ENCODE data around the gene APOL1.

APOL1 gene

DNA sequence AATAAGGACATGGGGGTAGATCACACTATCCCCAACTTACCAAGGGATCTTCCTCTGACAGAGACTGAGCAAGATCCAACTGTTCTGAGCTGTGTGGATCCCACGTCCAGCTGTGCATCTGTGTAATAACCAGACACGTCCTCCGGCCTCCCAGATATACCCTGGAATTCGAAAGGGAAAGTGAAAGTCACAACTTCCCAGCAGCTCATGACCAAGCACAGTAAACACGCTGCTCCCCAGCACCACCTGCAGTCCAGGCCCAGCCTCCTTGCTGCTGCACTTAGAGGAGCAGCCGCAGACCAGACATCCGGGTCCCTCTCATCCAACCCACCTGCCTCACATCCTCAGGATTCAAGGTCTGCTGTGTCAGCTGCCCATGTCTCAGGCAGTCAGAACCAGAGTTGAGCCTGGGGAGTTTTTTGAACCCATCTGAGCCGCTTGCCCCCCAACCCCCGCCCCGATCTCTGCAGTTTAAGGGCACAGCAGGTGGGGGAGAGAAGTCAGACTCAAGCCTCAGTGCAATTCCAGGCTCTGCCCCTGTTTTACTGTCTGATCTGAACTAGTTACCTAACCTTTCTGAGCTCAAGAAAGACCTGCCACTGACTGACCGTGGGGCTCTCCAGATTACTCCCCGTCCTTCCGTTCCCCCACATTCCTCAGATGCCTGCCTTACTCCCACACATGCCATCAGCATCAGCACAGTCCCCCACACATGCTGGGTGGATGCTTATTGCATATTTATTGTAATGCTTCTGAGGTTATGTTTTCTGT is 13.3 kb upstream of the APOL1 start, which contains the start of gene APOL2:
Gene APOL2, minus strand, starts transcription at position 127 of the 771 bp plus-strand sequence. CDS start 6,365 bp downstream, outside the sequence.
- H3K9ac ChIP-seq (ENCODE audit: low read length): peak within 1 kb of the TSS; percentile 97
- peak within 1 kb of the TSS; percentile 83 for H3K27ac ChIP-seq (ENCODE audit: low read depth, low read length, poor library complexity, severe bottlenecking)
- H4K20me1 ChIP-seq (ENCODE audit: insufficient read depth, low read length): no peaks in the 10 kb centered on the region
- peak within 1 kb of the TSS; percentile 97 for H3K4me2 ChIP-seq (ENCODE audit: low read length)
- peaks cover 18% of the 10 kb centered on the region for H3K36me3 ChIP-seq (ENCODE audit: insufficient read depth, low read length)
- H3K79me2 ChIP-seq (ENCODE audit: insufficient read depth, low read length): peaks cover 12% of the 10 kb centered on the region; the same call in 1 of the 2 replicates
- H3K27me3 ChIP-seq (ENCODE audit: insufficient read depth, low read length): no peaks in the 10 kb centered on the region
- H2AFZ ChIP-seq (ENCODE audit: low read length): peak within 1 kb of the TSS; percentile 90
- H3K4me3 ChIP-seq (ENCODE audit: low read depth, low read length, poor library complexity, severe bottlenecking): peak within 1 kb of the TSS; percentile 98
- peaks cover 27% of the 10 kb centered on the region for H3K4me1 ChIP-seq (ENCODE audit: insufficient read depth, low read length, severe bottlenecking)
- H3K9me2 ChIP-seq (ENCODE audit: low read depth, low read length): no peaks in the 10 kb centered on the region
- no peaks in the 10 kb centered on the region for H3F3A ChIP-seq (ENCODE audit: insufficient read depth, low read length)
- TF ChIP-seq, protein P1, sequence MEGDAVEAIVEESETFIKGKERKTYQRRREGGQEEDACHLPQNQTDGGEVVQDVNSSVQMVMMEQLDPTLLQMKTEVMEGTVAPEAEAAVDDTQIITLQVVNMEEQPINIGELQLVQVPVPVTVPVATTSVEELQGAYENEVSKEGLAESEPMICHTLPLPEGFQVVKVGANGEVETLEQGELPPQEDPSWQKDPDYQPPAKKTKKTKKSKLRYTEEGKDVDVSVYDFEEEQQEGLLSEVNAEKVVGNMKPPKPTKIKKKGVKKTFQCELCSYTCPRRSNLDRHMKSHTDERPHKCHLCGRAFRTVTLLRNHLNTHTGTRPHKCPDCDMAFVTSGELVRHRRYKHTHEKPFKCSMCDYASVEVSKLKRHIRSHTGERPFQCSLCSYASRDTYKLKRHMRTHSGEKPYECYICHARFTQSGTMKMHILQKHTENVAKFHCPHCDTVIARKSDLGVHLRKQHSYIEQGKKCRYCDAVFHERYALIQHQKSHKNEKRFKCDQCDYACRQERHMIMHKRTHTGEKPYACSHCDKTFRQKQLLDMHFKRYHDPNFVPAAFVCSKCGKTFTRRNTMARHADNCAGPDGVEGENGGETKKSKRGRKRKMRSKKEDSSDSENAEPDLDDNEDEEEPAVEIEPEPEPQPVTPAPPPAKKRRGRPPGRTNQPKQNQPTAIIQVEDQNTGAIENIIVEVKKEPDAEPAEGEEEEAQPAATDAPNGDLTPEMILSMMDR (IDR thresholded peaks at IDR 0.05; ENCODE audit: low read length): peak; percentile 71
- TF ChIP-seq EZH2 (IDR thresholded peaks at IDR 0.05; ENCODE audit: borderline replicate concordance, low read length): no peak
- no peaks in the 10 kb centered on the region for H3K9me3 ChIP-seq (ENCODE audit: low read length)

DNA sequence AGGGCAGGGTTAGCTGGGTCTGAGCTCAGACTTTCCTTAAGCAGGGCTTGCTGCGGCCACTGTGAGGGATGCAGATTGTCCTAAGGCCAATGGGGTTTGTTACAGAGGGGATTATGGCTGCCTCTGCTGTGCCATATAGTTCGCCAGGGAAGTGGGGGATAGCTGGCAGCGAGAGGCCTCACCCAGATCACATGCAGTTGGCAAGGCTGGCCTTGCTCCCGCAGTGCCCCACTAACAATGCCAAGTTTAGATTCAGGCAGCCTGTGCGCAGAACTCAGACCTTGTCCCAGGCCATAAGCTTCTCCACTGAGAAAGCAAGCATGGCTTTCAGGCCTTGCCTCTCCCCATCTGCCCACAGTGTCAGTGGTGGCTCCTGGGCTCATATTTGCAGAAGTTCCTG is 8.9 kb upstream of the APOL1 start:
- Histone ChIP-seq H3F3A (ENCODE audit: insufficient read depth, low read length) (no peaks in the 10 kb centered on the region), H2AFZ (ENCODE audit: low read length) (no peak overlapping the region), H3K27me3 (ENCODE audit: insufficient read depth, low read length) (no peaks in the 10 kb centered on the region), H3K27ac (ENCODE audit: low read depth, low read length, poor library complexity, severe bottlenecking) (no peak overlapping the region), H3K4me2 (ENCODE audit: low read length) (no peak overlapping the region), H3K4me1 (ENCODE audit: insufficient read depth, low read length, severe bottlenecking) (peaks cover 7% of the 10 kb centered on the region), H3K4me3 (ENCODE audit: low read depth, low read length, poor library complexity, severe bottlenecking) (no peak overlapping the region), H3K36me3 (ENCODE audit: insufficient read depth, low read length) (no peaks in the 10 kb centered on the region), H3K9me2 (ENCODE audit: low read depth, low read length) (no peaks in the 10 kb centered on the region), H4K20me1 (ENCODE audit: insufficient read depth, low read length) (no peaks in the 10 kb centered on the region), H3K9me3 (ENCODE audit: low read length) (no peaks in the 10 kb centered on the region), H3K9ac (ENCODE audit: low read length) (no peak overlapping the region), H3K79me2 (ENCODE audit: insufficient read depth, low read length) (peaks cover 2% of the 10 kb centered on the region; the same call in 1 of the 2 replicates)
- no peak for TF ChIP-seq EZH2 (IDR thresholded peaks at IDR 0.05; ENCODE audit: borderline replicate concordance, low read length)
- TF ChIP-seq, protein P1 (IDR thresholded peaks at IDR 0.05; ENCODE audit: low read length): no peak

DNA sequence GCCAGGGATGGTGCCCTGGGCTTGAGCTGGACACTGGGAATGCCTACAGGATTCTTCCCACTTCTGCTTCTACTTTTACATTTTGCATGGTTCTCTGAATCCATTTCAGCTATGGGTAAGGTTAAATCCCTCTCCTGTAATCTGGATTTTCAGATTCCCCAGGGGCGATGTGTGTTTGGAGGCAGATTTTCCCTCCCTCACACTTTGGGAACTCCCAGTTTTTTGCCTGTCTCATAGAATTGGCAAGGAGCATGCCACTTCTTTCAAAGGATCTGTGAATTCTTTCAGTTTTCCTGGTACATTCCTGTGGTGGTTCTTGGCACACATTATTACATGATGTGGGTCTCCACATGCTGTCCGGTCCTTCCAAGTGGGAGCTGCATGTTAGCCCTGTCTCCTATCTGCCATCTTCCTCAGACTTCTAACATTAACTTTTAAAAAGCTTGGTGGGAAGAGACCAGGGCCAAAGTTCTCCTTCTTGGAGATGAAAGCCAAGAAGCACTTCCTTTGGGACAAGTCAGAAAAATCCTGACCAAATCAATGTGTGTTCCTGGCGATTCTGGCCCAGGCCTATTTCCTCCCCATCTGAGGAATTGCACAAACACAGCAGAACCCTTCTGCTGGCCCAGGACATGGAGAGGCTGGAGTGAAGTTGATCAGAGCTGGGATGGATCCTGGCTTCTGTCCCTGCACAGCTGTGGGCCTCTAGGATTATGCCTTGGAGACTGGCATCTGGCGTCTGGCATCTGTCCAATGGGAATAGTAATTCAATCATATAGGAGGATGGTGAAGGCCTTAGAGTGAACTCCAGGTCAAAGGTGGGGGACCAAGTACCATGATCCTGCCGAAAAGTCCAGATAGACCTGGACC is 8.2 kb upstream of the APOL1 start:
- H3K27me3 ChIP-seq (ENCODE audit: insufficient read depth, low read length): no peaks in the 10 kb centered on the region
- TF ChIP-seq, protein P1 (IDR thresholded peaks at IDR 0.05; ENCODE audit: low read length): no peak
- no peak for TF ChIP-seq EZH2 (IDR thresholded peaks at IDR 0.05; ENCODE audit: borderline replicate concordance, low read length)
- H3K9ac ChIP-seq (ENCODE audit: low read length): no peak overlapping the region
- no peaks in the 10 kb centered on the region for H3F3A ChIP-seq (ENCODE audit: insufficient read depth, low read length)
- H3K9me3 ChIP-seq (ENCODE audit: low read length): 0 out of 2 replicates have a peak, but pooled peaks cover 4% of the 10 kb centered on the region
- H3K36me3 ChIP-seq (ENCODE audit: insufficient read depth, low read length): no peaks in the 10 kb centered on the region
- H3K27ac ChIP-seq (ENCODE audit: low read depth, low read length, poor library complexity, severe bottlenecking): no peak overlapping the region
- no peak overlapping the region for H3K4me2 ChIP-seq (ENCODE audit: low read length)
- peaks cover 4% of the 10 kb centered on the region for H3K4me1 ChIP-seq (ENCODE audit: insufficient read depth, low read length, severe bottlenecking)
- H3K9me2 ChIP-seq (ENCODE audit: low read depth, low read length): no peaks in the 10 kb centered on the region
- no peaks in the 10 kb centered on the region for H3K79me2 ChIP-seq (ENCODE audit: insufficient read depth, low read length)
- H3K4me3 ChIP-seq (ENCODE audit: low read depth, low read length, poor library complexity, severe bottlenecking): no peak overlapping the region
- H4K20me1 ChIP-seq (ENCODE audit: insufficient read depth, low read length): no peaks in the 10 kb centered on the region
- H2AFZ ChIP-seq (ENCODE audit: low read length): no peak overlapping the region
